A549 (cell line): ENCODE measurements around the gene MCTP1. TPM values are rescaled to one million over a fixed set of nuclear protein-coding genes. Genes with fewer than 3 reads are reported as not detected.

Source experiments
- ATAC-seq, 2 experiments: fragments of 200-7000 bp in 1 of 2; fragments of >200 bp in 1 of 2; cut with Nextera tagmentation in 1 of 2; cut with Tn5 transposase in 1 of 2; 3 replicates each; pipeline versions ENCODE4 v1.8.0 to v1.9.1; 2018 to 2020; ENCODE audit warnings: mild to moderate bottlenecking in 1 of 2, moderate library complexity in 1 of 2
- CTCF ChIA-PET: fragments of 300-600 bp; sonication (Branson Sonifier 250); formaldehyde crosslinking; extraction: SDS; loops from one replicate; lab custom pipeline; 2021; ENCODE audit warnings: antibody characterized with exemption, inconsistent platforms; lab: Yijun Ruan, JAX
- POLR2A ChIA-PET: fragments of 350-600 bp; formaldehyde crosslinking; extraction: SDS; loops from one replicate; lab custom pipeline; 2021; ENCODE audit warnings: antibody characterized with exemption, inconsistent platforms; lab: Yijun Ruan, JAX
- DNase-seq, 2 experiments: peaks; one replicate each; pipeline versions ENCODE4 v3.0.0 to v3.0.0-alpha.2; 2011 to 2016; ENCODE audit warnings: low read depth in 1 of 2, low spot score in 1 of 2
- FAIRE-seq: peaks from 2 replicates; lab custom pipeline; 2011; peaks lifted over from hg19 to GRCh38; lab: Jason Lieb, UNC
- H3K27ac ChIP-seq, 2 experiments: fragments of >200 bp; sonication (Bioruptor Twin); formaldehyde crosslinking; 3 replicates each; pipeline ENCODE4 v1.5.1; 2016 to 2017
- H3K4me1 ChIP-seq: fragments of >200 bp; sonication (Bioruptor Twin); formaldehyde crosslinking; 3 replicates; pipeline ENCODE4 v1.6.1; 2016
- H3K4me2 ChIP-seq: fragments of >200 bp; sonication (Bioruptor Twin); formaldehyde crosslinking; 3 replicates; pipeline ENCODE4 v1.6.1; 2016
- H3K4me3 ChIP-seq: fragments of >200 bp; sonication (Bioruptor Twin); formaldehyde crosslinking; 3 replicates; pipeline ENCODE4 v1.5.1; 2016
- H3K9me3 ChIP-seq: fragments of >200 bp; sonication (Bioruptor Twin); formaldehyde crosslinking; 3 replicates; pipeline ENCODE4 v1.6.1; 2016
- CBX2 ChIP-seq: fragments of 200-600 bp; sonication (generic); IDR thresholded peaks from 2 replicates; pipeline ENCODE4 v1.6.1; 2016; ENCODE audit warnings: low read depth, mild to moderate bottlenecking, borderline replicate concordance
- CHD2 ChIP-seq: fragments of 150-350 bp; IDR thresholded peaks from 2 replicates; pipeline ENCODE4 v1.6.1; 2014; ENCODE audit warnings: low read length; ENCODE audit not compliant: partially characterized antibody
- EP300 ChIP-seq, 2 experiments: fragments of >200 bp; sonication (Bioruptor Twin); formaldehyde crosslinking; IDR thresholded peaks; 2 replicates in 1 of 2; 3 replicates in 1 of 2; pipeline ENCODE4 v1.6.1; 2016 to 2017
- FOSB ChIP-seq: fragments of 250-450 bp; sonication (Bioruptor Pico); IDR thresholded peaks from 2 replicates; pipeline ENCODE4 v1.5.0; 2020; ENCODE audit warnings: mild to moderate bottlenecking, moderate library complexity
- GATA3 ChIP-seq: IDR thresholded peaks from 2 replicates; pipeline ENCODE4 v1.6.1; 2012; ENCODE audit warnings: borderline replicate concordance
- HOXB5 ChIP-seq: fragments of 250-450 bp; sonication (Bioruptor Pico); IDR thresholded peaks from 2 replicates; pipeline ENCODE4 v1.5.0; 2020; ENCODE audit warnings: mild to moderate bottlenecking, moderate library complexity
- KDM1A ChIP-seq: fragments of 200-600 bp; sonication (generic); IDR thresholded peaks from 2 replicates; pipeline ENCODE4 v1.6.1; 2016; ENCODE audit warnings: low read depth, mild to moderate bottlenecking
- MAFK ChIP-seq: fragments of 450-650 bp; IDR thresholded peaks from 2 replicates; pipeline ENCODE4 v1.6.1; 2014; ENCODE audit not compliant: partially characterized antibody
- MAZ ChIP-seq: fragments of 150-350 bp; IDR thresholded peaks from 2 replicates; pipeline ENCODE4 v1.6.1; 2014; ENCODE audit warnings: antibody characterized with exemption, low read depth, low read length, borderline replicate concordance
- NPAS2 ChIP-seq: fragments of 250-450 bp; sonication (Bioruptor Pico); IDR thresholded peaks from 2 replicates; pipeline ENCODE4 v1.8.0; 2022; ENCODE audit warnings: mild to moderate bottlenecking, moderate library complexity, borderline replicate concordance
- POLR2A ChIP-seq: IDR thresholded peaks from 2 replicates; pipeline ENCODE4 v1.6.1; 2012; ENCODE audit warnings: mild to moderate bottlenecking, low read length
- POLR2AphosphoS2 ChIP-seq: conservative IDR thresholded peaks from 2 replicates; pipeline ENCODE4 v1.6.1; 2012; ENCODE audit warnings: low read length, improper control_type of control experiment, inconsistent platforms
- RAD21 ChIP-seq, 2 experiments: fragments of >200 bp in 1 of 2; sonication (Bioruptor Twin) in 1 of 2; formaldehyde crosslinking in 1 of 2; IDR thresholded peaks in 1 of 2; conservative IDR thresholded peaks in 1 of 2; 2 replicates in 1 of 2; 3 replicates in 1 of 2; pipeline ENCODE4 v1.6.1; 2012 to 2018; ENCODE audit warnings: inconsistent platforms in 1 of 2
- RCOR1 ChIP-seq: fragments of 150-350 bp; IDR thresholded peaks from 2 replicates; pipeline ENCODE4 v1.6.1; 2014; ENCODE audit warnings: antibody characterized with exemption, low read length, low read depth
- ZC3H11A ChIP-seq: fragments of 450-650 bp; IDR thresholded peaks from 2 replicates; pipeline ENCODE4 v1.6.1; 2014; ENCODE audit warnings: antibody characterized with exemption, mild to moderate bottlenecking
- ZNF302 ChIP-seq: fragments of 250-450 bp; sonication (Bioruptor Pico); IDR thresholded peaks from 2 replicates; pipeline ENCODE4 v1.9.0; 2021; ENCODE audit warnings: inconsistent platforms, mild to moderate bottlenecking, moderate library complexity
- WGBS: methylation state at CpG from one replicate; pipeline ENCODE4 v1.1.6; 2017; ENCODE audit errors: missing lambda C conversion rate; 5-methylcytosine and 5-hydroxymethylcytosine counted together
- polyA plus RNA-seq, 4 experiments: library from polyadenylated mRNA; depleted of rRNA in 3 of 4; stranded (reverse); fragments of >200 nt; fragmentation: RNase III in 1 of 4; extraction: RNeasy Plus Mini Kit Qiagen cat#74134 plus additional on column Dnase treatment in 1 of 4; gene quantifications; 2 replicates in 3 of 4; 3 replicates in 1 of 4; pipeline ENCODE4 v1.2.3, GENCODE V29; 2011 to 2017
- TF ChIP-seq, protein P1 (sequence below): fragments of >200 bp; sonication (Bioruptor Twin); formaldehyde crosslinking; IDR thresholded peaks from 3 replicates; pipeline ENCODE4 v1.5.1; 2016

The MCTP1 gene
- polyA plus RNA-seq, 2 of the 4 experiments (the other 2 are of a cell fraction), result 5.4 to 6.9 TPM

- Histone ChIP-seq H3K9me3 (no peaks in the 10 kb centered on the region), H3K4me3 (no peak overlapping the region), H3K27ac (no peak overlapping the region), H3K4me2 (no peak overlapping the region), H3K4me1 (no peaks in the 10 kb centered on the region)
- 57% methylated on average over 6 of the region's 6 CpGs for WGBS
- ChIA-PET CTCF (no interaction called here), POLR2A (no interaction called here)
- no peak for FAIRE-seq
- ATAC-seq, result no peak
- no peak for TF ChIP-seq FOSB (CRISPR knock-in tag)
- no peak for TF ChIP-seq KDM1A
- no peak for TF ChIP-seq RAD21 (conservative IDR thresholded peaks at IDR 0.05 in 1 of 2, IDR thresholded peaks at IDR 0.05 in 1 of 2)
- TF ChIP-seq MAFK, result no peak
- TF ChIP-seq, protein P1, sequence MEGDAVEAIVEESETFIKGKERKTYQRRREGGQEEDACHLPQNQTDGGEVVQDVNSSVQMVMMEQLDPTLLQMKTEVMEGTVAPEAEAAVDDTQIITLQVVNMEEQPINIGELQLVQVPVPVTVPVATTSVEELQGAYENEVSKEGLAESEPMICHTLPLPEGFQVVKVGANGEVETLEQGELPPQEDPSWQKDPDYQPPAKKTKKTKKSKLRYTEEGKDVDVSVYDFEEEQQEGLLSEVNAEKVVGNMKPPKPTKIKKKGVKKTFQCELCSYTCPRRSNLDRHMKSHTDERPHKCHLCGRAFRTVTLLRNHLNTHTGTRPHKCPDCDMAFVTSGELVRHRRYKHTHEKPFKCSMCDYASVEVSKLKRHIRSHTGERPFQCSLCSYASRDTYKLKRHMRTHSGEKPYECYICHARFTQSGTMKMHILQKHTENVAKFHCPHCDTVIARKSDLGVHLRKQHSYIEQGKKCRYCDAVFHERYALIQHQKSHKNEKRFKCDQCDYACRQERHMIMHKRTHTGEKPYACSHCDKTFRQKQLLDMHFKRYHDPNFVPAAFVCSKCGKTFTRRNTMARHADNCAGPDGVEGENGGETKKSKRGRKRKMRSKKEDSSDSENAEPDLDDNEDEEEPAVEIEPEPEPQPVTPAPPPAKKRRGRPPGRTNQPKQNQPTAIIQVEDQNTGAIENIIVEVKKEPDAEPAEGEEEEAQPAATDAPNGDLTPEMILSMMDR, result no peak
- no peak for TF ChIP-seq CHD2
- TF ChIP-seq HOXB5 (CRISPR knock-in tag), result no peak
- TF ChIP-seq GATA3, result no peak
- no peak for TF ChIP-seq ZC3H11A
- TF ChIP-seq CBX2, result no peak
- no peak for TF ChIP-seq EP300 (IDR thresholded peaks at IDR 0.05)
- no peak for TF ChIP-seq RCOR1
- no peak for TF ChIP-seq ZNF302 (CRISPR knock-in tag)
- TF ChIP-seq MAZ, result no peak
- no peak for DNase-seq
Observed at GRCh38 chr5:94815313-94816039, 469.4 kb downstream of the MCTP1 start.

DNA sequence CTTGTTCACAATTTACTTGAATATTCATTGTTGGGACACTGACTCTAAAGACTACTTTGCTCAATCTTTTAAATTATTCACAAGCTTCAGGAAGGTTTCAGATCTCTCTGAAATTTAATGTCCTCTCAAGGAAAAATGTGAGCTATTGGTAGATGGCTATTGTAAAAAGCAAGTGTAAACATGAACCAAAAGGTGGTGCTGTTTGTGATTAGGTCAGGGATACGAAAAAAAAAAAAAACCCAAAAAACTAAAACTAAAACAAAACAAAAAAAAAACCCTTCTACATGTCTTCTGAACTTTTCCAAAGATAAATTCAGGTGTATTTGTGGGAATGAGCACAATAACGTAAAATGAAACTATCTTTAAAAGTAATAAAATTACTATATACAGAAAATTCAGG lies 472.7 kb downstream of the MCTP1 start:
- DNase-seq (no peak), ATAC-seq (no peak), FAIRE-seq (no peak)
- 41% methylated on average over 2 of the region's 2 CpGs for WGBS
- Histone ChIP-seq H3K27ac (no peak overlapping the region), H3K4me1 (no peaks in the 10 kb centered on the region), H3K4me3 (no peak overlapping the region), H3K9me3 (no peaks in the 10 kb centered on the region), H3K4me2 (no peak overlapping the region)
- CTCF ChIA-PET, result interaction anchor here (0.7 kb wide), 1 partner anchor 573 kb away, joined by 4 read pairs; no protein-coding TSS in a partner anchor
- TF ChIP-seq, protein P1, result 0 out of 3 replicates have a peak, but pooled peaks have one; percentile 6
- no peak for TF ChIP-seq POLR2AphosphoS2
- POLR2A ChIA-PET, result no interaction called here

- FAIRE-seq (no peak), ATAC-seq (no peak), DNase-seq (no peak)
- ChIA-PET CTCF (interaction anchor here (0.5 kb wide), 1 partner anchor 629 kb away, joined by 3 read pairs; no protein-coding TSS in a partner anchor), POLR2A (no interaction called here)
- Histone ChIP-seq H3K4me3 (no peak overlapping the region), H3K4me1 (no peaks in the 10 kb centered on the region), H3K27ac (no peak overlapping the region), H3K4me2 (no peak overlapping the region), H3K9me3 (no peaks in the 10 kb centered on the region)
- 80% methylated on average over 6 of the region's 6 CpGs for WGBS
- TF ChIP-seq CHD2 (no peak), POLR2A (no peak), NPAS2 (CRISPR knock-in tag) (no peak)
Observed at GRCh38 chr5:94811331-94811730, 473.6 kb downstream of the MCTP1 start.
